AG08395 (cell line): ENCODE data around the gene PCDH19.
A peak's percentile ranks its signal among the peaks of the same experiment; 100 is the strongest.

Source experiments
- DNase-seq: peaks from one replicate; pipeline ENCODE4 v3.0.0; 2012; ENCODE audit warnings: mixed read lengths, low spot score

PCDH19 gene

DNA sequence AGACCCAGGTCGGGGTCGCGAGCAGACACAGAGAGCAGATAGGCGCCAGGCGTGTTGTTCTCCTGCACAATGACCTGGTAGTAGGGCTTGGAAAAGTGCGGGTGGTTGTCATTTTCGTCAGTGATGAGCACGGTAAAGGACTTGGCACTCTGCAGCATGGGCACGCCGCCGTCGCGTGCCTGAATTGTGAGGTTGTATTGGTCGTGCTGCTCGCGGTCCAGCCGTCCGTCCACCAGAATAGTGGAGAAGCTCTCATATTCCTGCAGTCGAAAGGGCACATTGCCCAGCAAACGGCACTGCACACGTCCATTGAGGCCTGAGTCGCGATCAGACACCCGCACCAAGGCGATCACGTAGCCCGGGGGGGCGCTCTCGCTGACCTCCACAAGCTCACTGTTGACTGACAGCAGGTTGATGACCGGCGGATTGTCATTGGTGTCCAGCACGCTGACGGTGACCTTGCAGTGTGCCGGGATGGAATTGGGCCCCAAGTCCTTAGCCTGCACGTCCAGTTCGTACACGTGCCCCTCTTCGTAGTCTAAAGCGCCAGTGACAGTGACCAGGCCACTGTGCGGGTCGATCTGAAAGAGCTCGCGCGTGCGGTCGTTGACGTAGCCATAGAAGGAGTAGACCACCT is 2.8 kb downstream of the PCDH19 start:
- no peak for DNase-seq

DNA sequence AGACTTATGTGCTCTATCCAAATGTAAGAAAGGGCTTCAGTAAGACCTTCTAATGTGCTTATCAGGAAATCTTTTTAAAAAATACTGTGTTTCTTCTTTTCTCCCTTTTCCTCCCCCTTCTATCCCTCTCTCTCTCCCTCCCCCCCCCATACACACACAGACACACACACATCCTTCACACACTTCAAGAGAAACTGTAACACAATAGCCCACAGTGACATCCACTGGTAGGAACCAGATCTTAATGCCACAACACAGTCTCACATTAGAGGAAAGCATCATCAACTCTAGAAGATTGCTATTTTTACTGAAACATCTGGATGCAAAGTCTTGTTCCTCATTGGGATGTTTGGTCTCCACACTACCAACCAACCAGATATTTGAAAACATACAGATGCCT is 4.6 kb downstream of the PCDH19 start:
- no peak for DNase-seq

- no peak for DNase-seq
Observed at GRCh38 chrX:100404851-100405250, 5.2 kb downstream of the PCDH19 start.

DNA sequence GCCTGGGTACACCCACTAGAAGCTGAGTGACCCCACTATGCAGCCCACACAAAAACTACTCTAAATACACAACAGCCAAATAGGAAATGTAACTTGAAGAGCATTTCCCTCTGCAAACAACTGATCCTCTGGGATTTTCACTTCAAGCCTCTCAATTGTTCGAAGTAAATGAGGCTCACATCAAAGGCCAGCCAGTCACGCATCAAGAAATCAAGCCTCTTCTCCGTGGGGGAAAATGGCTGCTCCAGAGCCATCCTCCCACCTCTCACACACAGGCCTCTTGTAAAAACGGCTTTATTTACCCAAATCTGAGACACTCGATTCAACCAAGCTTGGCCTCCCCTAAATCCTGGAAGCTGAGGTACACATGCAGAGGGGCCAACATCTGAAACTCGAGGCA is 14.3 kb downstream of the PCDH19 start:
- no peak for DNase-seq

- no peak for DNase-seq
Observed at GRCh38 chrX:100381619-100382018, 28.5 kb downstream of the PCDH19 start.

GRCh38 chrX:100379388-100379986 is 30.6 kb downstream of the PCDH19 start:
- DNase-seq, result peak; percentile 22

DNA sequence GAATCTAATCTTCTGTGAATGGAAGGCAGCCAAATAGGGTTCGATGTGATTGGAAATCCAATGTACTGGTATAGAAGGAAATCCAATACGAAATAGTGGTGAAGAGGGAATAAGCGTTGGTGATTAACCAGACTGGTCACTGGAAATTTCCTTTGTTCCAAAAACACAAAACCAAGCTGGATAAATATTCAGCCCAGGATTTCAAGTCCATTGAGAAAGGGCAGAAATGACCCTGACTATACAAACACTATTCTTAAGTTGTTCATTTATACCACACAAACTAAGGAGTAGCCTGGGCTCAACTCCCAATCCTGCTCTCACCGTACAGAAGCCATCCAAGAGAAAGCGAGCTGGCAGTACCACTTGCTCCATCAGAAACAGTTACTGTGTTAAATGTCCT is 32.2 kb downstream of the PCDH19 start:
- DNase-seq, result no peak

- peak; percentile 14 for DNase-seq
Observed at GRCh38 chrX:100376576-100376975, 33.5 kb downstream of the PCDH19 start.

GRCh38 chrX:100373673-100374072 is 36.4 kb downstream of the PCDH19 start:
- no peak for DNase-seq

GRCh38 chrX:100368167-100368566 is 41.9 kb downstream of the PCDH19 start:
- DNase-seq, result peak; percentile 15

- no peak for DNase-seq
Observed at GRCh38 chrX:100363896-100364295, 46.2 kb downstream of the PCDH19 start.

DNA sequence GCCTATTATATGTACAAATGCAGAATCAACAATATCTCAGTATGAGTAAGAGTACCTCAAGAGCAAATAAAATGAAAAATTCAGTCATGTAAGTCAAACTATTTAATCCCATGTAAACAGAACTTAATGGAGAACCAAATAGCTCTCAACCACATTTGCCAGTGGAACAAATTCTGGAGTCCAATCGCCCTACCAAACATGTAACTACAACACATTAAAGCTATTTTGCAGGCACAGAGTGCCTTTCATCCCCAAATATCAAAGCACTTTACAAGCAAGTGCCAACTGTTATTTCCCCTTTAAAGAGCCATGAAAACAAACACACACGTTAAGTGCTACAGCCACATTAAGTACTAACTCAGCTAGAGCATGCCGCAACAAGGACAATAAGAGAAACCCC is 51.3 kb downstream of the PCDH19 start:
- DNase-seq, result no peak

DNA sequence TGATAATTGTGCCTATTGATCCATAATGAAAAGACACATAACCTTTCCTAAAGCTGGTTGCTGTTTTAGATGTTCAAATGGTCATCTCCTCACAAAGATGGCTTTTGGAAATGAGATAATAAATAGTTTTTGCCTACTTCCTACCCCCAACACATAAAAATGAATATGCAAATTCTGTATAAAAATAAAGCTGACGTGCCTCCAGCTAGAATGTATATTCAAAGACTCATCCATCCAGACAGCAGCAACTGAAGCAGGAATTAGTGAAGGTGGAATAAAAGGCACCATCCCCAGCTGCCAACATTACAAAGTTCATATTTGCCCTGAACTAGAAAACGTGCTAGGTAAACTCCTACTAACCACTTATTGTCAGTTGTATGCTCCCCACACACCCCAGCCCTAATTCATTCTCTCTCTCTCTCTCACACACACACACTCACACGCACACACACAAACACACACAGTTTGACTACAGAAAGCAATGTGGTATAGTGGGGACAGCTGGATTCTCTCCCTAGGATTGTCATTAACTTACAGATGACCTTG is 53.6 kb downstream of the PCDH19 start:
- DNase-seq, result no peak

GRCh38 chrX:100355680-100356079 is 54.4 kb downstream of the PCDH19 start:
- DNase-seq, result no peak

DNA sequence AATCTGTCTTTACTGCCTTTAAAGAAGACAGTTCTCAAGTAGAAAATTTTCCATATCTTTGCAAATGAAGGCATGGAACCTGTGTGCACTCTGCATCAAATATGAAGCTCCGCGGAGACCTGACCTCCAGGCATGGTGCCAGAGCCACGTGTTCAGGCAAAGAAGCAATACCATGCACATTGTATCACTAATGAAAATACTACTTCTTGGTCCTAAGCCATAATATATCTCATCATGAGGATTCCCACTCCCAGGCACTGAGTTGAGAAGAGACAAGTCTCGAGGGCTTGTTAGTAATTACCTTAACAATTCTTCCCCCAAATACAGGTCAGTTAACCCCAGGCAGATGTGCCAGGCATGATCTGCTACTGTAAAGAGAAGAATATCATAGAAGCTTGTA is 56.7 kb downstream of the PCDH19 start:
- DNase-seq, result no peak

DNA sequence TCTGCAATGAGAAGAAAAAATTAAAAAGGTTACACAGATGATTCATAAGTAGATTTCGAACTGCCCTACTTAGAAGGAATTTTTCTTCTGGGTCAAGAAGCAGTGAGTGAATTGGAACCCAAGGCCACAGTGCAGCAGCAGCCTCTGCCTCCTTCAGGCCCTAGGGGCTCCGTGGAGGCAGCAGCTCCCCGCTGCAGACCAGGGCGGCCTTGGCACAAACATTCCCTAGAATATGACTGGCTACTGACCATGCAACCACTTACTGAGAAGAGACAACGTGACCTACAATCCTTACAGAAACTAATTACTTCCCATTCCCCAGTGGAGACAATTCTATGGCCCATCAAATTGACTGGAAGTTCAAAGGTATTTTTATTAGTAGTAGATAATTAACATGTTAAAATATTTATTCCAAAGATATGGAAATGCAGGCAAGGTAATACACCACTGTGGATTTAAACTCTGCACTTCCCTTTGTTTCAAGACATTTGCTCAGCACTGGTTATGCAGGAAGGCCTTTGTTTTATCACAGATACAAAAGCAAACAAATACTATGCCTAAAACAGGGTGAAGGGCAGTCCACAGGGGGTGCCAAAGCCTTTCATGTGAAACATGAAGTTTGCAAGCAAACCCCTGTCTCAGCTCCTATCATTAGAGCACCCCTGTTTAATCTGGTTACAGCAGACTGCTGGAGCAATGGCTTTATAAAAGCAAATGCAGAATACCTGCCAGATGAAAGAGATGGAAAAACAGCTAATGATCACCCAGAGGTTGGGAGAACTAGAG is 59.2 kb downstream of the PCDH19 start:
- DNase-seq, result no peak

GRCh38 chrX:100349391-100349790 is 60.7 kb downstream of the PCDH19 start:
- DNase-seq, result no peak

DNA sequence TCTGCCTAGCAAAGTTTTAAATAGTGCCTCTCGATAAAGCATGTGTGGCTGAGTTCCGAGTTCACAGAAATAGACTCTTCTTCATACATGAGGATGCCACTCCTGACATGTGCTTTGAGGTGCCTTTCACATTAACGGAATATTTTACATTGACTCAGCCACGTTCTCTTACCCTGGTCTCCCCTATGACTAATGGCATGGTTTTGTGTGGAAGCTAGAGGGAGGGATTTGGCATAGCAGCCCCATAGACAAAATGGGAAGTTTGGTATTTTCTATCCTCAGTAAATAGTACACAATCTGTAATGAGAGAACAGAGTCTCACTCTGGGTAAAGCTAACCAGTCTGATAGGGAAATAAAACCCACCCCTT is 68.9 kb downstream of the PCDH19 start:
- DNase-seq, result peak; percentile 19

GRCh38 chrX:100340491-100341141 is 69.5 kb downstream of the PCDH19 start:
- DNase-seq, result no peak

GRCh38 chrX:100328351-100328750 is 81.7 kb downstream of the PCDH19 start:
- no peak for DNase-seq

DNA sequence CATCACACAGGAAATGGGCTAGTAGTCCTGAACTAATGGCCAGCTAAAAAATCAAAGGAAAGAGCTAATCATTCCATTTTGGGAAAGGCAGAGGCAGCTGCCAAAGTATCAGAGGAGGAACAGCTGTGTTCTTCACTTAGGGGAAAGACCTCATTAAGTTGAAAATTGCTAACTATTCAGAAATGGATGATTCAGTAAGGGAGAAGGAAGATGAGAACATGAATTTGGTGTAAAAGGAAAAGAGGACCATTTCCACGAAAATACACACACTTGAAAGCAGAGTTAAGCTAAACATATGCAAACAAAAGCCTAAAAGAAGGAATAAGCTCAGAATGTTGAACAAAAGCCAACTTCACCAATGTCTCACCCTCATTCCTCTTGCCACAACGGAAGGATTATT is 90.4 kb downstream of the PCDH19 start:
- no peak for DNase-seq

GRCh38 chrX:100316987-100317386 is 93.1 kb downstream of the PCDH19 start:
- no peak for DNase-seq

DNA sequence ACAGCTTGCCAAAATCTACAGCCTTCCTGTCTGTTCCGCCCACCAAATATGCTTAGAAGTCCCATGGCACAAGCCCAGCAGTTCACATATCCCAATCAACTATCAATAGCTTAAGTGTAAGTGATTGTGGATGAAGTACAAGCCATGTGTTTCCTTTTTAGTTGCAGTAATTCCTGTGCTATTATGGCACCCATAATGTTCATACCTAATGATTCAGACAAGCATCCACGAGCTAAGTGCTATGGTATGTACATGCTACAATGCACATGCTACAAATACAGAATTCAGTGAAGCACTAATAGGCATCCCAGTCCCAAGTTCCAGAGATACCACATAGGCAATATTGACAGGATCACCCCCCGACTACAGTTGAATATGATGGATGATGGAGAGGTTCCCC is 94.5 kb downstream of the PCDH19 start:
- DNase-seq, result no peak
